Keratinocyte (primary cell): ENCODE measurements around the gene RIOK3. TPM values are rescaled to one million over a fixed set of nuclear protein-coding genes. Genes with fewer than 3 reads are reported as not detected.
"Not testable (repeated sequence)": the region's sequence is repeated elsewhere in the genome, so short reads cannot be mapped to it uniquely, and the experiment has no call there.

ENCODE experiments used
- DNase-seq: peaks from one replicate; pipeline ENCODE4 v3.0.0-alpha.2; 2011; ENCODE audit warnings: low read depth, missing footprints, low spot score
- FAIRE-seq: peaks from 2 replicates; lab custom pipeline; 2011; peaks lifted over from hg19 to GRCh38; lab: Jason Lieb, UNC
- H2AFZ ChIP-seq: 2 replicates; pipeline ENCODE4 v1.6.0; 2012; ENCODE audit warnings: low read length, control low read depth, inconsistent platforms; ENCODE audit not compliant: control insufficient read depth
- H3K27ac ChIP-seq: 2 replicates; pipeline ENCODE4 v1.5.1; 2011; ENCODE audit warnings: low read length; ENCODE audit not compliant: control insufficient read depth, insufficient read depth
- H3K27me3 ChIP-seq: 3 replicates; pipeline ENCODE4 v1.6.0; 2011; ENCODE audit warnings: low read length; ENCODE audit not compliant: control insufficient read depth, insufficient read depth; ENCODE audit errors: extremely low read depth
- H3K36me3 ChIP-seq, 2 experiments: 2 replicates in 1 of 2; 3 replicates in 1 of 2; pipeline ENCODE4 v1.5.1; 2011; ENCODE audit warnings: low read length in 2 of 2, mild to moderate bottlenecking in 1 of 2; ENCODE audit not compliant: control insufficient read depth in 2 of 2, insufficient read depth in 2 of 2; ENCODE audit errors: extremely low read depth in 1 of 2
- H3K4me1 ChIP-seq: 3 replicates; pipeline ENCODE4 v1.5.1; 2011; ENCODE audit warnings: low read length; ENCODE audit not compliant: control insufficient read depth, insufficient read depth; ENCODE audit errors: extremely low read depth
- H3K4me2 ChIP-seq: 3 replicates; pipeline ENCODE4 v1.6.0; 2011; ENCODE audit warnings: low read depth, low read length; ENCODE audit not compliant: control insufficient read depth, insufficient read depth; ENCODE audit errors: extremely low read depth
- H3K4me3 ChIP-seq, 3 experiments: fragments of 200-600 bp in 1 of 3; sonication (generic) in 1 of 3; 2 replicates in 2 of 3; 3 replicates in 1 of 3; pipeline ENCODE4 v1.5.1; 2011 to 2016; ENCODE audit warnings: low read length in 3 of 3, mild to moderate bottlenecking in 3 of 3, control low read depth in 2 of 3, inconsistent platforms in 1 of 3, low read depth in 1 of 3, mixed read lengths in 1 of 3, mixed run types in 1 of 3, moderate library complexity in 1 of 3; ENCODE audit not compliant: control insufficient read depth in 2 of 3, insufficient read depth in 2 of 3; ENCODE audit errors: extremely low read depth in 1 of 3
- H3K79me2 ChIP-seq: 2 replicates; pipeline ENCODE4 v1.6.0; 2012; ENCODE audit warnings: low read length; ENCODE audit not compliant: control insufficient read depth, insufficient read depth
- H3K9ac ChIP-seq: 3 replicates; pipeline ENCODE4 v1.6.0; 2011; ENCODE audit warnings: low read length; ENCODE audit not compliant: control insufficient read depth, insufficient read depth; ENCODE audit errors: extremely low read depth
- H3K9me1 ChIP-seq: 3 replicates; pipeline ENCODE4 v1.6.0; 2011; ENCODE audit warnings: low read length; ENCODE audit not compliant: control insufficient read depth, insufficient read depth; ENCODE audit errors: extremely low read depth
- H3K9me3 ChIP-seq: 2 replicates; pipeline ENCODE4 v1.5.1; 2012; ENCODE audit warnings: low read depth, low read length; ENCODE audit not compliant: control insufficient read depth
- H4K20me1 ChIP-seq: 3 replicates; pipeline ENCODE4 v1.6.0; 2011; ENCODE audit warnings: low read length; ENCODE audit not compliant: control insufficient read depth, insufficient read depth; ENCODE audit errors: extremely low read depth
- EZH2 ChIP-seq: IDR thresholded peaks from one replicate; pipeline ENCODE4 v1.6.1; 2012; ENCODE audit warnings: inconsistent platforms, mild to moderate bottlenecking, low read length, moderate library complexity
- dilution Hi-C: fragments of 300-500 bp; cut with MboI; formaldehyde crosslinking; loops from one replicate; pipeline ENCODE4 v1.7.0; 2020; ENCODE audit warnings: low sequenced_read_pairs; ENCODE audit not compliant: extremely low pct_ligation_motif_present
- polyA plus RNA-seq, 5 experiments: library from polyadenylated mRNA; depleted of rRNA in 3 of 5; stranded (reverse) in 3 of 5; stranded (forward) in 1 of 5; unstranded in 1 of 5; fragments of >200 nt; gene quantifications; 1 replicate in 1 of 5; 2 replicates in 3 of 5; 3 replicates in 1 of 5; pipeline versions ENCODE4 v1.2.1 to v1.2.3, GENCODE V29; 2011 to 2012; ENCODE audit warnings: missing spikeins in 2 of 5, low read depth in 1 of 5, low replicate concordance in 1 of 5
- TF ChIP-seq, protein P1 (sequence below), 3 experiments: IDR thresholded peaks in 1 of 3; conservative IDR thresholded peaks in 1 of 3; optimal IDR thresholded peaks in 1 of 3; 2 replicates in 2 of 3; 3 replicates in 1 of 3; pipeline versions ENCODE3 to v1.5.1; 2011; ENCODE audit warnings: low read length in 3 of 3, mild to moderate bottlenecking in 3 of 3, moderate library complexity in 2 of 3, control low read depth in 1 of 3, inconsistent platforms in 1 of 3; ENCODE audit not compliant: insufficient read depth in 2 of 3; ENCODE audit errors: extremely low read depth in 1 of 3

The RIOK3 gene
- polyA plus RNA-seq, 1 donor (not counting 4 experiments of a cell fraction or from before 2014, with no cell fraction given) = 68.6 TPM

DNA sequence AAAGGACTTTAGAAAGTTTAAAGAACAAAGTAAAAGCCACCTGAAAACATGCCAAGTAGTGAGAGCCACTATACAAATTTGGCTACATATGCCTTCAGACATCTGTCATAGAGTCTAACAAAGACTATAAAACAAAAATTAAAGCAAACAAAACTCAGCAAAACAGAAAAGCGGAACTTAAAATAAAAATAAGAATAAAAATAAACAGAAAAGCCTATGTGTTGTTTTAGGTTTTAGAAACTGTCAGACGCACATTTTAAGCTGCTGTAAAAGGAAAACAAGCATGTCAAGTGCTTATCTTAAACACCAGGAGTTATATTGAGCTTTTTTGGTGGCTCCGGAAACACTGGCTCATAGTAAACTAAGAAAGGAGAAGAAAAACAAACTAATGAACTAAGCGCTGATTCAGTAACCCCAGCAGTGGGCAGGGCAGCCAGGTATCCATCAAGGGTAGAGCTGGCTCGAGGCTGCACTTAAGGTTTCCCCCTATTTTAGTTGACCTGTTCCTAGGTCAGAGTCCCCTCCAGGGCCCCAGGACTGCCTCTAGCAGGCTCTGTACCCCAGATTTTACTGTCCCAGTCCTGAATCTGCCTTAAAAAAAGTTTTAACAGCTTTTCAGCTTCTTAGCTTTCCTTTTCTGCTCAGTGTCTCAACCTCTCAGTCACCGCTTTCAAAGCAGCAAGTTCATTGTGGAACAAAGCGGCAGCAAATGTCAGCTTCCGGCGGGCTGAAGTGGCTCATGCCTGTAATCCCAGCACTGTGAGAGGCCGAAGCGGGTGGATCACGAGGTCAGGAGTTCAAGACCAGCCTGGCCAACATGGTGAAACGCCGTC, 34.9 kb downstream of the RIOK3 start:
- Histone ChIP-seq H3K27me3 (no peaks in the 10 kb centered on the region), H4K20me1 (no peaks in the 10 kb centered on the region), H3K4me1 (peaks cover 8% of the 10 kb centered on the region), H3K4me2 (no peak overlapping the region), H2AFZ (no peak overlapping the region), H3K4me3 (no peak overlapping the region), H3K9me3 (no peaks in the 10 kb centered on the region), H3K36me3 (peaks cover 1 to 6% of the 10 kb centered on the region in 2 experiments), H3K27ac (no peak overlapping the region), H3K9ac (no peak overlapping the region), H3K9me1 (no peaks in the 10 kb centered on the region), H3K79me2 (no peaks in the 10 kb centered on the region)
- DNase-seq (no peak), FAIRE-seq (no peak)
- TF ChIP-seq, protein P1, sequence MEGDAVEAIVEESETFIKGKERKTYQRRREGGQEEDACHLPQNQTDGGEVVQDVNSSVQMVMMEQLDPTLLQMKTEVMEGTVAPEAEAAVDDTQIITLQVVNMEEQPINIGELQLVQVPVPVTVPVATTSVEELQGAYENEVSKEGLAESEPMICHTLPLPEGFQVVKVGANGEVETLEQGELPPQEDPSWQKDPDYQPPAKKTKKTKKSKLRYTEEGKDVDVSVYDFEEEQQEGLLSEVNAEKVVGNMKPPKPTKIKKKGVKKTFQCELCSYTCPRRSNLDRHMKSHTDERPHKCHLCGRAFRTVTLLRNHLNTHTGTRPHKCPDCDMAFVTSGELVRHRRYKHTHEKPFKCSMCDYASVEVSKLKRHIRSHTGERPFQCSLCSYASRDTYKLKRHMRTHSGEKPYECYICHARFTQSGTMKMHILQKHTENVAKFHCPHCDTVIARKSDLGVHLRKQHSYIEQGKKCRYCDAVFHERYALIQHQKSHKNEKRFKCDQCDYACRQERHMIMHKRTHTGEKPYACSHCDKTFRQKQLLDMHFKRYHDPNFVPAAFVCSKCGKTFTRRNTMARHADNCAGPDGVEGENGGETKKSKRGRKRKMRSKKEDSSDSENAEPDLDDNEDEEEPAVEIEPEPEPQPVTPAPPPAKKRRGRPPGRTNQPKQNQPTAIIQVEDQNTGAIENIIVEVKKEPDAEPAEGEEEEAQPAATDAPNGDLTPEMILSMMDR (optimal IDR thresholded peaks at IDR 0.05 in 1 of 3, IDR thresholded peaks at IDR 0.05 in 1 of 3, conservative IDR thresholded peaks at IDR 0.05 in 1 of 3; ENCODE audit: extremely low read depth in 1 of 3, insufficient read depth in 2 of 3, low read length in 3 of 3) = no peak
- no peak for TF ChIP-seq EZH2
- dilution Hi-C loops = no loop called here

DNA sequence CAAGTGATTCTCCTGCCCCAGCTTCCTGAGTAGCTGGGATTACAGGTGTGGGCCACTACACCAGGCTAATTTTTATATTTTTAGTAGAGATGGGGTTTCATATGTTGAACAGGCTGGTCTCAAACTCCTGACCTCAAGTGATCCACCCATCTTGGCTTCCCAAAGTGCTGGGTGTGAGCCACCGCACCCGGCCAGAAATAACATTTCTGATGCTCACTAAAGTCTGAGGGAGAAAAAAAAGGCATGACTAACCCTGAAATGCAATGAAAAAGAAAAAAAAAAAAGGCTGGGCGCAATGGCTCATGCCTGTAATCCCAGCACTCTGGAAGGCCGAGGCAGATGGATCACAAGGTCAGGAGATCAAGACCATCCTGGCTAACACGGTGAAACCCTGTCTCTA, 36.5 kb downstream of the RIOK3 start:
- H3K4me2 ChIP-seq, H3K36me3 ChIP-seq, H3K79me2 ChIP-seq, H3K4me3 ChIP-seq, DNase-seq, H3K9me3 ChIP-seq, H3K9ac ChIP-seq, FAIRE-seq, H2AFZ ChIP-seq, H3K27ac ChIP-seq, dilution Hi-C loops, H3K27me3 ChIP-seq, H3K9me1 ChIP-seq, H4K20me1 ChIP-seq: not testable (repeated sequence)
- H3K4me1 ChIP-seq = peaks cover 11% of the 10 kb centered on the region
